HepG2 (cell line): ENCODE measurements around the gene KRTAP4-7.
"Not testable (repeated sequence)": the region's sequence is repeated elsewhere in the genome, so short reads cannot be mapped to it uniquely, and the experiment has no call there.

Source experiments
- BRCA1 ChIP-seq: sonication (generic); formaldehyde crosslinking; IDR thresholded peaks from 2 replicates; pipeline ENCODE4 v1.4.0; 2020; ENCODE audit warnings: missing genetic modification reagents
- EP300 ChIP-seq, 3 experiments: sonication (generic) in 1 of 3; formaldehyde crosslinking in 1 of 3; IDR thresholded peaks; 2 replicates each; pipeline versions ENCODE4 v1.5.1 to v1.6.1; 2011 to 2020; ENCODE audit warnings: low read depth in 2 of 3, low read length in 2 of 3, borderline replicate concordance in 1 of 3, improper control_type of control experiment in 1 of 3, mild to moderate bottlenecking in 1 of 3, missing genetic modification reagents in 1 of 3, moderate library complexity in 1 of 3
- FOSL2 ChIP-seq: sonication (generic); formaldehyde crosslinking; IDR thresholded peaks from 2 replicates; pipeline ENCODE4 v1.4.0; 2020; ENCODE audit warnings: missing genetic modification reagents
- HNRNPH1 ChIP-seq: fragments of 200-400 bp; formaldehyde crosslinking; optimal IDR thresholded peaks from 2 replicates; pipeline ENCODE3; 2017; ENCODE audit warnings: mild to moderate bottlenecking, low read depth, low read length
- MXI1 ChIP-seq: IDR thresholded peaks from 3 replicates; pipeline ENCODE4 v1.6.1; 2012; ENCODE audit warnings: low read depth, low read length, inconsistent platforms, borderline replicate concordance
- NFRKB ChIP-seq: fragments of 450-650 bp; IDR thresholded peaks from 2 replicates; pipeline ENCODE4 v1.6.1; 2017
- PATZ1 ChIP-seq: sonication (generic); formaldehyde crosslinking; IDR thresholded peaks from 2 replicates; pipeline ENCODE4 v1.4.0; 2020; ENCODE audit warnings: missing genetic modification reagents
- POLR2A ChIP-seq, 2 experiments: IDR thresholded peaks; 2 replicates each; pipeline ENCODE4 v1.6.1; 2011; ENCODE audit warnings: low read depth in 2 of 2, low read length in 2 of 2, mild to moderate bottlenecking in 1 of 2, moderate library complexity in 1 of 2; ENCODE audit not compliant: insufficient read depth in 1 of 2
- RAD21 ChIP-seq: fragments of 450-650 bp; formaldehyde crosslinking; IDR thresholded peaks from 2 replicates; pipeline ENCODE4 v1.5.0; 2020; ENCODE audit warnings: mild to moderate bottlenecking
- U2AF2 ChIP-seq: fragments of 200-400 bp; formaldehyde crosslinking; IDR thresholded peaks from 2 replicates; pipeline ENCODE4 v1.6.1; 2017; ENCODE audit warnings: low read depth, mild to moderate bottlenecking, low read length
- ZNF274 ChIP-seq: sonication (generic); formaldehyde crosslinking; IDR thresholded peaks from 2 replicates; pipeline ENCODE4 v1.5.1; 2020; ENCODE audit warnings: mild to moderate bottlenecking, missing genetic modification reagents
- ZSCAN30 ChIP-seq: sonication (generic); formaldehyde crosslinking; IDR thresholded peaks from 2 replicates; pipeline ENCODE4 v1.5.0; 2020; ENCODE audit warnings: mild to moderate bottlenecking, missing genetic modification reagents
- TF ChIP-seq, protein P1 (sequence below): sonication (generic); formaldehyde crosslinking; IDR thresholded peaks from 2 replicates; pipeline ENCODE4 v1.5.0; 2020; ENCODE audit warnings: mild to moderate bottlenecking, missing genetic modification reagents, moderate library complexity
- TF ChIP-seq, protein P2 (sequence below): IDR thresholded peaks from 2 replicates; pipeline ENCODE4 v1.6.1; 2016

GRCh38 chr17:41054556-41054955, 29.4 kb upstream of the KRTAP4-7 start:
- not testable (repeated sequence) for TF ChIP-seq U2AF2; FOSL2 (CRISPR knock-in tag); EP300 (IDR thresholded peaks at IDR 0.05; ENCODE audit: low read depth in 2 of 2, low read length in 2 of 2); EP300 (CRISPR knock-in tag; IDR thresholded peaks at IDR 0.05; ENCODE audit: borderline replicate concordance); POLR2A (IDR thresholded peaks at IDR 0.05; ENCODE audit: insufficient read depth in 1 of 2, low read depth in 2 of 2, low read length in 2 of 2); MXI1; RAD21; PATZ1 (CRISPR knock-in tag); ZSCAN30 (CRISPR knock-in tag); ZNF274; BRCA1 (CRISPR knock-in tag); NFRKB; HNRNPH1
- TF ChIP-seq, protein P1, sequence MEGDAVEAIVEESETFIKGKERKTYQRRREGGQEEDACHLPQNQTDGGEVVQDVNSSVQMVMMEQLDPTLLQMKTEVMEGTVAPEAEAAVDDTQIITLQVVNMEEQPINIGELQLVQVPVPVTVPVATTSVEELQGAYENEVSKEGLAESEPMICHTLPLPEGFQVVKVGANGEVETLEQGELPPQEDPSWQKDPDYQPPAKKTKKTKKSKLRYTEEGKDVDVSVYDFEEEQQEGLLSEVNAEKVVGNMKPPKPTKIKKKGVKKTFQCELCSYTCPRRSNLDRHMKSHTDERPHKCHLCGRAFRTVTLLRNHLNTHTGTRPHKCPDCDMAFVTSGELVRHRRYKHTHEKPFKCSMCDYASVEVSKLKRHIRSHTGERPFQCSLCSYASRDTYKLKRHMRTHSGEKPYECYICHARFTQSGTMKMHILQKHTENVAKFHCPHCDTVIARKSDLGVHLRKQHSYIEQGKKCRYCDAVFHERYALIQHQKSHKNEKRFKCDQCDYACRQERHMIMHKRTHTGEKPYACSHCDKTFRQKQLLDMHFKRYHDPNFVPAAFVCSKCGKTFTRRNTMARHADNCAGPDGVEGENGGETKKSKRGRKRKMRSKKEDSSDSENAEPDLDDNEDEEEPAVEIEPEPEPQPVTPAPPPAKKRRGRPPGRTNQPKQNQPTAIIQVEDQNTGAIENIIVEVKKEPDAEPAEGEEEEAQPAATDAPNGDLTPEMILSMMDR, result not testable (repeated sequence)
- TF ChIP-seq, protein P2, sequence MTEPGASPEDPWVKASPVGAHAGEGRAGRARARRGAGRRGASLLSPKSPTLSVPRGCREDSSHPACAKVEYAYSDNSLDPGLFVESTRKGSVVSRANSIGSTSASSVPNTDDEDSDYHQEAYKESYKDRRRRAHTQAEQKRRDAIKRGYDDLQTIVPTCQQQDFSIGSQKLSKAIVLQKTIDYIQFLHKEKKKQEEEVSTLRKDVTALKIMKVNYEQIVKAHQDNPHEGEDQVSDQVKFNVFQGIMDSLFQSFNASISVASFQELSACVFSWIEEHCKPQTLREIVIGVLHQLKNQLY (CRISPR knock-in tag), result not testable (repeated sequence)
